ENCODE results near the gene C2CD4C.
"Not testable (repeated sequence)": the region's sequence is repeated elsewhere in the genome, so short reads cannot be mapped to it uniquely, and the experiment has no call there.

- TF ChIP-seq, protein P1, sequence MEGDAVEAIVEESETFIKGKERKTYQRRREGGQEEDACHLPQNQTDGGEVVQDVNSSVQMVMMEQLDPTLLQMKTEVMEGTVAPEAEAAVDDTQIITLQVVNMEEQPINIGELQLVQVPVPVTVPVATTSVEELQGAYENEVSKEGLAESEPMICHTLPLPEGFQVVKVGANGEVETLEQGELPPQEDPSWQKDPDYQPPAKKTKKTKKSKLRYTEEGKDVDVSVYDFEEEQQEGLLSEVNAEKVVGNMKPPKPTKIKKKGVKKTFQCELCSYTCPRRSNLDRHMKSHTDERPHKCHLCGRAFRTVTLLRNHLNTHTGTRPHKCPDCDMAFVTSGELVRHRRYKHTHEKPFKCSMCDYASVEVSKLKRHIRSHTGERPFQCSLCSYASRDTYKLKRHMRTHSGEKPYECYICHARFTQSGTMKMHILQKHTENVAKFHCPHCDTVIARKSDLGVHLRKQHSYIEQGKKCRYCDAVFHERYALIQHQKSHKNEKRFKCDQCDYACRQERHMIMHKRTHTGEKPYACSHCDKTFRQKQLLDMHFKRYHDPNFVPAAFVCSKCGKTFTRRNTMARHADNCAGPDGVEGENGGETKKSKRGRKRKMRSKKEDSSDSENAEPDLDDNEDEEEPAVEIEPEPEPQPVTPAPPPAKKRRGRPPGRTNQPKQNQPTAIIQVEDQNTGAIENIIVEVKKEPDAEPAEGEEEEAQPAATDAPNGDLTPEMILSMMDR (IDR thresholded peaks at IDR 0.05) = not testable (repeated sequence)
- not testable (repeated sequence) for TF ChIP-seq POLR2A (IDR thresholded peaks at IDR 0.05)
Measured at GRCh38 chr19:381901-382300, 27.0 kb downstream of the C2CD4C start.
